Measurements from ENCODE around the gene SHCBP1L.

DNA sequence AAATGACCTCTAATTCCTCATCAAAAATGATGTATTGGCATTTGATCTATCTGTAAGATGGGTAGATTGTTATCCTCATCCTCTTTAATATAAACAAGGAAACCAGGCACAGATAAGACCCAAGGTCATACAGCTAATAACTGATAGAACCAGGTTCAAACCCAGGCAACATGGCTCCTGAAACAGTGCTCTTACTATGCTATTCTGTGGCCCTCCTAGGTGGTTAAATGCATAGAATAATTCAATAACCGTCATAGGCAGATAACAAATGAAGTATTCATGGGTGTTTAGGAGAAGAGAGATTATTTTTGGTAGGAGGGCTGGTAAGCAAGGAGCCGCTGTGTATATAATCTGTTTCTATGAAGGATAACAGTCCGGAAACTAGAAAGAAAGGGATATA, 67.4 kb downstream of the SHCBP1L start:
- TF ChIP-seq, protein P1, sequence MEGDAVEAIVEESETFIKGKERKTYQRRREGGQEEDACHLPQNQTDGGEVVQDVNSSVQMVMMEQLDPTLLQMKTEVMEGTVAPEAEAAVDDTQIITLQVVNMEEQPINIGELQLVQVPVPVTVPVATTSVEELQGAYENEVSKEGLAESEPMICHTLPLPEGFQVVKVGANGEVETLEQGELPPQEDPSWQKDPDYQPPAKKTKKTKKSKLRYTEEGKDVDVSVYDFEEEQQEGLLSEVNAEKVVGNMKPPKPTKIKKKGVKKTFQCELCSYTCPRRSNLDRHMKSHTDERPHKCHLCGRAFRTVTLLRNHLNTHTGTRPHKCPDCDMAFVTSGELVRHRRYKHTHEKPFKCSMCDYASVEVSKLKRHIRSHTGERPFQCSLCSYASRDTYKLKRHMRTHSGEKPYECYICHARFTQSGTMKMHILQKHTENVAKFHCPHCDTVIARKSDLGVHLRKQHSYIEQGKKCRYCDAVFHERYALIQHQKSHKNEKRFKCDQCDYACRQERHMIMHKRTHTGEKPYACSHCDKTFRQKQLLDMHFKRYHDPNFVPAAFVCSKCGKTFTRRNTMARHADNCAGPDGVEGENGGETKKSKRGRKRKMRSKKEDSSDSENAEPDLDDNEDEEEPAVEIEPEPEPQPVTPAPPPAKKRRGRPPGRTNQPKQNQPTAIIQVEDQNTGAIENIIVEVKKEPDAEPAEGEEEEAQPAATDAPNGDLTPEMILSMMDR (IDR thresholded peaks at IDR 0.05; ENCODE audit: low read length), result no peak
- no peak for TF ChIP-seq EZH2 (IDR thresholded peaks at IDR 0.05; ENCODE audit: borderline replicate concordance, low read length)

Data from OCI-LY1 (cell line).